HFFc6 (cell line): ENCODE results near the gene CCNK. TPM values are rescaled to one million over a fixed set of nuclear protein-coding genes. Genes with fewer than 3 reads are reported as not detected.
A peak's percentile ranks its signal among the peaks of the same experiment; 100 is the strongest.

Experiments
- DNase-seq: peaks from one replicate; pipeline ENCODE4 v3.0.0-alpha.2; 2018
- H3K27ac Mint-ChIP-seq: 2 replicates; pipeline ENCODE4 v1.8.0; 2020; ENCODE audit warnings: mild to moderate bottlenecking, mixed read lengths
- H3K27me3 Mint-ChIP-seq: 2 replicates; pipeline ENCODE4 v1.8.0; 2021; ENCODE audit warnings: mild to moderate bottlenecking, moderate library complexity, mixed read lengths; ENCODE audit not compliant: insufficient read depth
- H3K36me3 Mint-ChIP-seq: 2 replicates; pipeline ENCODE4 v1.8.0; 2021; ENCODE audit warnings: low read depth, mixed read lengths
- H3K4me1 Mint-ChIP-seq: 2 replicates; pipeline ENCODE4 v1.8.0; 2020; ENCODE audit warnings: low read depth, mixed read lengths
- H3K4me3 Mint-ChIP-seq: 2 replicates; pipeline ENCODE4 v1.8.0; 2020; ENCODE audit warnings: mild to moderate bottlenecking, moderate library complexity, mixed read lengths
- H3K9me3 Mint-ChIP-seq: 2 replicates; pipeline ENCODE4 v1.8.0; 2020; ENCODE audit warnings: mild to moderate bottlenecking, mixed read lengths
- CTCF ChIP-seq: fragments of 200-600 bp; sonication (generic); IDR thresholded peaks from 2 replicates; pipeline ENCODE4 v1.5.0; 2021; ENCODE audit warnings: antibody characterized with exemption, mild to moderate bottlenecking
- total RNA-seq, 6 experiments: library from RNA; stranded (reverse); fragmentation: NEBNext Ultra II Directional; extraction: Animal tissue kit (Norgen Biotek cat#: 25700); gene quantifications; 2 replicates in 1 of 6; 3 replicates in 5 of 6; pipeline ENCODE4 v1.2.3, GENCODE V29; 2021

Gene CCNK
- total RNA-seq, 6 experiments from 2014 or later = 74.9 to 93.1 (median 86.4) TPM

DNA sequence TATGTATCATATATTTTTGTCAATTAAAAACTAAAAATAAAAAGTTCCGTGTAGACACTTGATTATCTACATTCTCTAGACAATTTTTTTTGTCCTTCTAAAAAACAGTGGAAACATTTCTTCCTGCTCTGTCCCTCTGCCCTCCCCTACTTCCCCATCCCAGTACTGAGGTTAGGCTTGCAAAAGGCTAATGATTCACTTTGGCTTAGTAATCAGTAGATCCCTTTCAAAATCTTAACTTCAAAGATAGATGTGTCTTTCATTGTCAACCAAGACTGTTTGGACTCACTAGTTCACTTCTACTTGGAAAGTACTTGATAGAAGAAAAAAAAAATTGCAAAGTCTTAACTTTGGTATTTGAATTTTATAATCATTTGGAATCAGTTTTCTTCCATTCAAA, 4.3 kb upstream of the CCNK start:
- Mint-ChIP-seq H3K4me1 (peaks cover 52% of the 10 kb centered on the region), H3K27me3 (peaks cover 7% of the 10 kb centered on the region), H3K36me3 (peaks cover 6% of the 10 kb centered on the region; the same call in 1 of the 2 replicates), H3K27ac (no peak overlapping the region; the same call in 1 of the 2 replicates), H3K4me3 (no peak overlapping the region), H3K9me3 (no peaks in the 10 kb centered on the region)
- DNase-seq = peak; percentile 11
- TF ChIP-seq CTCF = no peak

- H3K4me1 Mint-ChIP-seq = peaks cover 54% of the 10 kb centered on the region
- no peak for TF ChIP-seq CTCF
- peaks cover 7% of the 10 kb centered on the region; the same call in 1 of the 2 replicates for H3K27me3 Mint-ChIP-seq
- H3K36me3 Mint-ChIP-seq = peaks cover 10% of the 10 kb centered on the region; the same call in 1 of the 2 replicates
- peak overlapping the region; percentile 47 for H3K27ac Mint-ChIP-seq
- no peak for DNase-seq
- H3K9me3 Mint-ChIP-seq = no peaks in the 10 kb centered on the region
- peak overlapping the region; percentile 96 for H3K4me3 Mint-ChIP-seq
Measured at GRCh38 chr14:99478128-99478527, 3.1 kb upstream of the CCNK start.

DNA sequence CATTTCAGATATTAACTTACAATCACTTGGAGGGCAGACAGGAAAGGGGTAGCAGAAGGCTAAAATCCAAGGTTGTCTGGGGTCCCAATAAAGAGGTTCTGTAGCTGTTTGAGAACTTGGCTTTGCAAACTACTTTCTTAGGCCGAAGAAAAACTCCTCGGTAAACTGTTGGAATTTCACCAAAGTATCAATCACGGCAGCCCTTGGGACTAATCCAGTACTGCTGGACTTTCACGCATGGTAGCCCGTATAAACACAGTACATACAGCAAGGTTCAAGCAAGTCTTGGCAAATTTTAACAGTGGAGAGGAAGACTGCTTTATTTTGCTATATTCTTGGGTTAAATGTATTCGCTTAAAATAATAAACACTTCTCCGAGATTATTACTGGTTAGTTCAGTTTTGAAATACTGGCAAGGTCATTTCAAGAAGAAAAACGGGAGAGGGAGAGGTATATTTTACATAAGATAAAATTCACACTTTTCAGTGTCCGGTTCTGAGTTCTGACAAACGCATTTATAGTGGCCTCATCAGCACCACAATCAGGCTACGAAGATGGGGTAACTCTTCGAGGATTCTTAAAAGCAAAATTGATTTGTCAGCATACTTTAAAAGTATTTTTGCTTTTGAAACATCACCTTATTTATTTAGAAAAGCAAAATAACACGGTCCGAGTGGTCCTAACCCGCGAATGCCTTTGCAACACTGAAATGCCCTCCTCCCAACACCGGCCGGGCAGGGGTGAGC, 1.9 kb upstream of the CCNK start:
- H3K4me1 Mint-ChIP-seq = peaks cover 59% of the 10 kb centered on the region
- peaks cover 10% of the 10 kb centered on the region; the same call in 1 of the 2 replicates for H3K36me3 Mint-ChIP-seq
- peaks cover 7% of the 10 kb centered on the region; the same call in 1 of the 2 replicates for H3K27me3 Mint-ChIP-seq
- no peaks in the 10 kb centered on the region for H3K9me3 Mint-ChIP-seq
- peak overlapping the region; percentile 92 for H3K27ac Mint-ChIP-seq
- peak overlapping the region; percentile 96 for H3K4me3 Mint-ChIP-seq
- no peak for DNase-seq
- no peak for TF ChIP-seq CTCF

- TF ChIP-seq CTCF = peak; percentile 59
- H3K9me3 Mint-ChIP-seq = no peaks in the 10 kb centered on the region
- peaks cover 7% of the 10 kb centered on the region; the same call in 1 of the 2 replicates for H3K27me3 Mint-ChIP-seq
- peaks cover 10% of the 10 kb centered on the region; the same call in 1 of the 2 replicates for H3K36me3 Mint-ChIP-seq
- peak within 1 kb of the TSS; percentile 99 for H3K4me3 Mint-ChIP-seq
- peaks cover 66% of the 10 kb centered on the region for H3K4me1 Mint-ChIP-seq
- H3K27ac Mint-ChIP-seq = peak within 1 kb of the TSS; percentile 99
- peak; percentile 63 for DNase-seq
Measured at GRCh38 chr14:99479906-99480869, 1.0 kb upstream of the CCNK start, which contains the start of gene SETD3. Gene SETD3 (minus strand): TSS chr14:99480859. CDS start chr14:99465805, 15,054 bp downstream.

GRCh38 chr14:99481745-99482099, 513 bp downstream of the CCNK start:
- Mint-ChIP-seq H3K27ac (peak overlapping the region; percentile 99), H3K27me3 (peaks cover 7% of the 10 kb centered on the region; the same call in 1 of the 2 replicates), H3K4me3 (peak overlapping the region; percentile 99), H3K9me3 (no peaks in the 10 kb centered on the region), H3K36me3 (peaks cover 10% of the 10 kb centered on the region; the same call in 1 of the 2 replicates), H3K4me1 (peaks cover 66% of the 10 kb centered on the region)
- DNase-seq = peak; percentile 31
- no peak for TF ChIP-seq CTCF
